Inflammatory macrophage (primary cell): Measurements from ENCODE around the gene ALG14.
"Not testable (repeated sequence)": the region's sequence is repeated elsewhere in the genome, so short reads cannot be mapped to it uniquely, and the experiment has no call there.

Experiments used
- DNase-seq, 2 donors: peaks; one replicate each; pipeline ENCODE4 v3.0.0-alpha.2; 2020 to 2022

Gene ALG14

GRCh38 chr1:95086949-95087533 is 14.3 kb upstream of the ALG14 start:
- no peak for DNase-seq

GRCh38 chr1:95085376-95085775 is 12.6 kb upstream of the ALG14 start:
- DNase-seq, result no peak

- DNase-seq, result peak; percentile 12 to 25
Observed at GRCh38 chr1:95084317-95085176, 11.8 kb upstream of the ALG14 start.

GRCh38 chr1:95080879-95081278 is 8.1 kb upstream of the ALG14 start:
- no peak for DNase-seq

GRCh38 chr1:95080446-95080845 is 7.7 kb upstream of the ALG14 start:
- no peak for DNase-seq

DNA sequence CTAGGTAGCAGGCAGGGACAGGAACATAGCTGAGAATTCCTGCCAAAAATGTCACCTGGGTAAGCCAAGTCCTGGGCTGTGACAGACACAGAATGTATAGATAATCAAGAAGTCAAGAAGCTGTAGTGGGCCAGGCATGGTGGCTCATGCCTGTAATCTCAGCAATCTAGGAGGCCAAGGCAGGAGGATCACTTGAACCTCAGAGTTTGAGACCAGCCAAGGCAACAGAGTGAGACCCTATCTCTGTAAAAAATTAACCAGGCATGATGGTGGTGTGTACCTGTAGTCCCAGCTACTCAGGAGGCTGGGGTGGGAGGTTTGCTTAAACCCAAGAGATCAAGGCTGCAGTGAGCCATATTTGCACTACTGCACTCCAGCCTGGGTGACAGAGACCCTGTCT is 3.3 kb upstream of the ALG14 start:
- DNase-seq, result no peak

DNA sequence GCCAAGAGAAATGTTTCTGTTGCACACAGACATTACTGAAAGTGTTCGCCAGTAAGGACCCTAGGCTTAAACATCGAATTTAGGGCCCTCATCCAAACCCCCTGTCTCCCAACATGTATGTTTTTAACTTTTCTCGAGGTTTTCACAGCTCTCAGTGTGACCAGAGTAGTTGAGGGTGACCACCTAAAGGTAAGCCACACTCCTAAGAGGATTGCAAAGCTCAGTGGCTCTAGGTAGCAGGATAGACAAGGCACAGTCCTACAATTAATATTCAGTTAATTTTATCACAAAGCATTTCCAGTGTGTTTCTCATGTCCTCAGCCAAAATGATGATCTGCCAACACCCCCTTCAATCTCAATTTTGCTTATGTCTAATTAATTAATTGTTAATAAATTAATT is 695 bp upstream of the ALG14 start:
- no peak for DNase-seq

- DNase-seq, result no peak
Observed at GRCh38 chr1:95072117-95072516, 634 bp downstream of the ALG14 start.

- no peak for DNase-seq
Observed at GRCh38 chr1:95071539-95071938, 1.2 kb downstream of the ALG14 start.

- DNase-seq, result no peak
Observed at GRCh38 chr1:95069710-95070093, 3.0 kb downstream of the ALG14 start.

DNA sequence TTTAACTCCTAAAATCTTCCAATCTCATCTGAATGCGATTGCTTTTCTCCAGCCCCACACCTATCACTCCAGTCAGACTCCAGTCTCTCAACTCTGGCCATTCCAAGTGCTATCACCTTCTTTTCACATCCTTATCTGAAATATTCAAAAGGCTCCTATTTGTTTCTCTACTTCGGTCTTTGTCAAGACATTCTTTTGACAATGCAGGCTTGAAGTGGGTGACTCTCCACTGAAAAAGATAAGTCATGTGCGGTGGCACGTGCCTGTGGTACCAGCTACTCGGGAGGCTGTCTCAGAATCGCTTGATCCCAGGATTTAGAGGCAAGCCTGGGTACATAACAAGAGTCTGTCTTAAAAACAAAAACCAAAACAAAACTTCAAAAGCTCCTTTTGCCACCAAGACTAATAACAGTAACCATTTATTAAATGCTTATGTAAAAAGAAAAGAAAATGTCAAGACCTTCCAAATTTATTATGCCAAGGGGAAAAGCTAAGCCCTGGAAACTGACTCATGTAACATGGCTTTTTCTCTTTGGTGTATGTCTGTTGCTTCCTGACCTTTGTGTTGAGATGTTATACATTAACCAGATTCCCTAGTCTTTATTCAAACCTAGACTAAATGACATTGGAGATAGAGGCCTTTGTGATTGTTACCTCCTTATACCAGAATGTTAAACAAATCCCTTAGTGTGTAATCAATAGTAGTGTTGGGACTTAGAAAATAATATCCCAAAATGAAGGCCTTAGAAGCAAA is 3.6 kb downstream of the ALG14 start:
- DNase-seq, result no peak

DNA sequence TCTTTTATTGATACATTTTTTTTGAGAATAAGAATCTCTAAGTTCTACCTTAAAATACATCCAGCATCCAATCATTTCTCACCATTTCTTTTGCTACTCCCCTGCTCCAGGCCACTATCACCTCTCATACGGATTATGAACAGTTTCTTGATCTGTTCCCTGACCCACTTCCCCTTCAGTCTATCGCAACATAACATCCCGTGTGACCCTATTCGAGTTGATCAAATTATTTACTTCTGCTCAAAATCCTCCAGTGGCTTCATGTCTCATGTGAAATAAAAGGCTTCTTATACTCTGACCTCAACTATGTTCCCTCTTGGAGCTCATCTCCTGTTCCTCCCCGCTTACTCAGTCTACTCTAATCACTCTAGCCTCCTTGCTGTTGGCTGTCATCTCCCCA is 5.2 kb downstream of the ALG14 start:
- peak; percentile 51 to 70 for DNase-seq

GRCh38 chr1:95067062-95067461 is 5.7 kb downstream of the ALG14 start:
- peak; percentile 68 to 72 for DNase-seq

DNA sequence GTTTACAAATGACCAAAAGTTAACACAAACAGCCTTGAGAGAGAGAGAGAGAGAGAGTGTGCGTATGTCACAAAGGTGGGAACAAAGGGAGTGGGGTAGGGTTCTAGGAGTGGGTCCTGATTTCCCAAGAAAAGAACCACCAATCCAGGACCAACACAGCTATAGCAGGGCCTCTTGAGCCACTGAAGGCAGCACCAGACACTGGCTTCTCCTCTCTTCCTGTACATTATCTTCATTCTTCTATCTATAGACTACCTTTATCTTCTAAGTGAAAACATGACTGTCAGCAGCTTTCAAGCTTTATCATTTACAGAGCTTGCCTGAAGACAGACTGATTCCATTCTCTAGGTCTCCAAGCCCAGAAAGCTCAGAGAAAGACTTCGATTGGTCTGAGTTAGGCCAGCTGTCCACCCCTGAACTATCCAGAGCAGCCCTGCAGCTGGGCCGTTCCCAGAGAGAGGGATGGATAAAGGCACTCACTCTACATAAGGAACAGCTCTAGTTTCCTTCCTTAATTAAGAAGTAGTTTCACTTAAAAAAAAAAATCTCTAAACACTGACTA is 11.2 kb downstream of the ALG14 start:
- DNase-seq, result no peak

DNA sequence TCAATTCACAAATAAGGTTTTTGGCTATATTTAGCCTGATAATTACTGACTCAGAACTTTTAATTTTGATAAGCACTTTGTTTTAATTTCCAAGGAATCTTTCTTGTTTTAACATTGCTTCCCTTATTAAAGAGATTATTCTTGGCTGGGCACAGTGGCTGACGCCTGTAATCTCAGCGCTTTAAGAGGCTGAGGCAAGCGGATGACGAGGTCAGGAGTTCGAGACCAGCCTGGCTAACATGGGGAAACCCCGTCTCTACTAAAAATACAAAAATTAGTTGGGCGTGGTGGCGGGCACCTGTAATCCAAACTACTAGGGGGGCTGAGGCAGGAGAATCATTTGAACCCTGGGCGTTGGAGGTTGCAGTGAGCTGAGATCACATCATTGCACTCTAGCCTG is 13.8 kb downstream of the ALG14 start:
- DNase-seq, result no peak

DNA sequence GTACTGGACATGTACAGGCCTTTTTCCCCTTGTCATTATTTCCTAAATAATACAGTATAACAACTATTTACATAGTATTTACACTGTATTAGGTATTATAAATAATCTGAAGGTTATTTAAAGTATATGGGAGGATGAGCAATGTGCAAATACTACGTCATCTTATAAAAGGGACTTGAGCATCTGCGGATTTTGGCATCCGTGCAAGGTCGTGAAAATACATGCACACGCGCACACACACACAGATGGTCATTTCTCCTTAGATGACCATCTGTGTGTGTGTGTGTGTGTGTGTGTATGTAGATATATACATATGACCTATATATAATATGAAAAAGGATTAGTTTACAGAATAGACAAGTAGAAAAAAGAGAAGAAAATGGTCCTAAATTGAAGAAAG is 15.4 kb downstream of the ALG14 start:
- DNase-seq, result no peak

GRCh38 chr1:95049935-95050334 is 22.8 kb downstream of the ALG14 start:
- no peak for DNase-seq

DNA sequence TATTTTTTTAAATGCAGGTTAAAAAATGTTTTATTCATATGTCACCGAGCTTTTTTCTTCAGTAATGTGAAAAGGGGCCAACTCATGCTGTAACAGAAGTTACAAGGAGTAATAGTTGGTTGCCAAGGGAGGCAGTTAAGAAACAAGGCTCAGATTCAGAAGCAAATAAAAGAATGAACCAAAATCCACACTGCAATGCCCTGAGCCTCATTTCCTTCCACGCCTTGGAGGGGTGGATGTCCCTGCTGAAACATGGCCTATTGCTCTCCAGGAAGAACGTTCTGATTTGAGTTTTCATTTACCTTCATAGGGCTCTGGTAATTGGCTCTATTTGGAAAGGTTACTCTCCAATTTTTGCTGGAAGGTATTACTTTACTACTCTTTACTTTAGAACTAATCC is 24.4 kb downstream of the ALG14 start:
- no peak for DNase-seq

- DNase-seq, result not testable (repeated sequence)
Observed at GRCh38 chr1:95047624-95048023, 25.1 kb downstream of the ALG14 start.

GRCh38 chr1:95046359-95046758 is 26.4 kb downstream of the ALG14 start:
- DNase-seq, result no peak

- DNase-seq, result peak; percentile 83 to 84
Observed at GRCh38 chr1:95043141-95043980, 29.4 kb downstream of the ALG14 start.

- DNase-seq, result no peak
Observed at GRCh38 chr1:95042286-95042685, 30.5 kb downstream of the ALG14 start.
